ENCODE data around the gene SORBS1. TPM values are rescaled to one million over a fixed set of nuclear protein-coding genes. Genes with fewer than 3 reads are reported as not detected.
A peak's percentile ranks its signal among the peaks of the same experiment; 100 is the strongest.

Gene SORBS1
- total and polyA plus RNA-seq, 4 donors = 33.2 to 71.3 (median 44.1) TPM

DNA sequence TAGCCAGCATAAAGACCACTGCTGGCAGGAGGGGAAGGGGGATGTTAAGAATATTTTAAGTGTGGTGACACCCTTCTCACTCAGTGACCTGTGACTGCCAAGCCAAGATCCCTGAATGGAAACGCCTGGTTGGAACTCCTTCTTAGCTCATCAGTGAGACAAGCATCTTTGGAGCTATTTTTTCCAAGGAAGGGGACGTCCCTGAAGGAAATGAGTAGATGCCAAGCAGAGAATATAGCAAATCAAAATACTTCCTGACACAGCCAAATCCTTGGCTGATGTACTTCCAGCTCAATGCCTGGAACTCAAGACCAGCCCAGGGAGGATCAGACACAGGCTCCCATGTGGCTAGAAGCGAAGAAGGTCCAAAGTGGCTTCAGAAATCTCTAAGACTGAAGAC, 82.2 kb downstream of the SORBS1 start:
- no peak overlapping the region for H3K4me3 ChIP-seq (ENCODE audit: low read depth in 1 of 3, low read length in 3 of 3)
- peaks cover 10 to 85% (median 67%) of the 10 kb centered on the region in 4 donors for H3K4me1 ChIP-seq (ENCODE audit: control insufficient read depth in 4 of 4, insufficient read depth in 4 of 4, low read length in 3 of 4)
- DNase-seq (ENCODE audit: low spot score) = no peak
- peak overlapping the region in 1 of 2 donors; percentile 24 for H3K9ac ChIP-seq (ENCODE audit: low read depth in 1 of 2, low read length in 2 of 2)
- peak overlapping the region; percentile 70 to 86 for H3K27ac ChIP-seq (ENCODE audit: low read depth in 1 of 2, low read length in 2 of 2)
- TF ChIP-seq, protein P1, sequence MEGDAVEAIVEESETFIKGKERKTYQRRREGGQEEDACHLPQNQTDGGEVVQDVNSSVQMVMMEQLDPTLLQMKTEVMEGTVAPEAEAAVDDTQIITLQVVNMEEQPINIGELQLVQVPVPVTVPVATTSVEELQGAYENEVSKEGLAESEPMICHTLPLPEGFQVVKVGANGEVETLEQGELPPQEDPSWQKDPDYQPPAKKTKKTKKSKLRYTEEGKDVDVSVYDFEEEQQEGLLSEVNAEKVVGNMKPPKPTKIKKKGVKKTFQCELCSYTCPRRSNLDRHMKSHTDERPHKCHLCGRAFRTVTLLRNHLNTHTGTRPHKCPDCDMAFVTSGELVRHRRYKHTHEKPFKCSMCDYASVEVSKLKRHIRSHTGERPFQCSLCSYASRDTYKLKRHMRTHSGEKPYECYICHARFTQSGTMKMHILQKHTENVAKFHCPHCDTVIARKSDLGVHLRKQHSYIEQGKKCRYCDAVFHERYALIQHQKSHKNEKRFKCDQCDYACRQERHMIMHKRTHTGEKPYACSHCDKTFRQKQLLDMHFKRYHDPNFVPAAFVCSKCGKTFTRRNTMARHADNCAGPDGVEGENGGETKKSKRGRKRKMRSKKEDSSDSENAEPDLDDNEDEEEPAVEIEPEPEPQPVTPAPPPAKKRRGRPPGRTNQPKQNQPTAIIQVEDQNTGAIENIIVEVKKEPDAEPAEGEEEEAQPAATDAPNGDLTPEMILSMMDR (IDR thresholded peaks at IDR 0.05; ENCODE audit: low read depth, low read length, missing input control) = no peak
- TF ChIP-seq, protein P2, sequence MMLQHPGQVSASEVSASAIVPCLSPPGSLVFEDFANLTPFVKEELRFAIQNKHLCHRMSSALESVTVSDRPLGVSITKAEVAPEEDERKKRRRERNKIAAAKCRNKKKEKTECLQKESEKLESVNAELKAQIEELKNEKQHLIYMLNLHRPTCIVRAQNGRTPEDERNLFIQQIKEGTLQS (IDR thresholded peaks at IDR 0.05) = no peak
- TF ChIP-seq NR2F2 (IDR thresholded peaks at IDR 0.05) = peak; percentile 39
- H3K36me3 ChIP-seq (ENCODE audit: control insufficient read depth in 4 of 4, insufficient read depth in 3 of 4, low read depth in 1 of 4, low read length in 3 of 4) = no peaks in the 10 kb centered on the region
- no peaks in the 10 kb centered on the region for H3K27me3 ChIP-seq (ENCODE audit: control insufficient read depth in 4 of 4, insufficient read depth in 4 of 4, low read length in 3 of 4)
- no peaks in the 10 kb centered on the region for H3K9me3 ChIP-seq (ENCODE audit: control insufficient read depth in 4 of 4, low read length in 3 of 4)
- 72% methylated on average over 3 of the region's 3 CpGs for WGBS

DNA sequence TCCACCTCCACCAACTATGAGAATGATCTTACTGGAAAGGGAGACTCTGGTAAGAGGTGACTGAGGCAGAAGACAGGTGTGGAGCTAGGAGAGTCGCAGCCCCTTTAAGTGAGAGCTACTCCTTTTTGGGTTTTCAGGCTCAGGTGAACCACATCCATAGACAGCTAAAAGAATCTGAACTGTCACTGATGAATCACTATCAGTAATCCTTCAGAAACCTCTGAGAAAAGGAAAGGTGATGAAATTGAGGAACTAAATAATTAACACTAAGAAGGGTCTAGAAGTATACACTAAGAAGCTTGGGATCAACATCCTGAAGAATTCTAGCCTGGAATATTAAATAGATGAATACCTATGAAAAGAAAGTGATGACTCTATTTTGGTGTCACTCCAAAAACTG, 83.0 kb downstream of the SORBS1 start:
- peak overlapping the region in 1 of 2 donors; percentile 40 for H3K9ac ChIP-seq (ENCODE audit: low read depth in 1 of 2, low read length in 2 of 2)
- H3K27me3 ChIP-seq (ENCODE audit: control insufficient read depth in 4 of 4, insufficient read depth in 4 of 4, low read length in 3 of 4) = no peaks in the 10 kb centered on the region
- no peak overlapping the region for H3K4me3 ChIP-seq (ENCODE audit: low read depth in 1 of 3, low read length in 3 of 3)
- no peaks in the 10 kb centered on the region for H3K36me3 ChIP-seq (ENCODE audit: control insufficient read depth in 4 of 4, insufficient read depth in 3 of 4, low read depth in 1 of 4, low read length in 3 of 4)
- peak overlapping the region; percentile 70 to 86 for H3K27ac ChIP-seq (ENCODE audit: low read depth in 1 of 2, low read length in 2 of 2)
- H3K4me1 ChIP-seq (ENCODE audit: control insufficient read depth in 4 of 4, insufficient read depth in 4 of 4, low read length in 3 of 4) = peaks cover 10 to 89% (median 72%) of the 10 kb centered on the region in 4 donors
- WGBS = 97% methylated on average over 1 of the region's 1 CpG
- no peak for TF ChIP-seq NR2F2 (IDR thresholded peaks at IDR 0.05)
- no peak for TF ChIP-seq FOXA1 (IDR thresholded peaks at IDR 0.05)
- TF ChIP-seq HNF4G (IDR thresholded peaks at IDR 0.05) = no peak
- no peak for DNase-seq (ENCODE audit: low spot score)
- no peaks in the 10 kb centered on the region for H3K9me3 ChIP-seq (ENCODE audit: control insufficient read depth in 4 of 4, low read length in 3 of 4)

DNA sequence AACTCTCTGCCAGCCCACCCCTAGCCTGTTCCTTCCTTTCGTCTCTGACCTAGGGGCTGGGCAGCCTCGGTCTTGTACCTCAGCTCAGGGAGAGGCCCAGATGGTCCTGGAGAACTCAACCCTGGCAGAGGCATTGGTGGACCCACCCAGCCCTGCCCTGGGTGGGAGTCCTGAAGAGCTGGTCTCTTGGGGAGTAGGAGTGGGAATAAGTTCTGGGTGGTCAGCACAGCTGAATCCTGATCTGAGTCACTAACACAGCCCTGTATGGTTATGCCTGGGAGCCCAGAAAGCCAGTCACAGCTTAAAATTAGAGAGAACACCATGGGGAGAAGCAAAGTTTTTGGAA, 84.0 kb downstream of the SORBS1 start:
- TF ChIP-seq HNF4G (IDR thresholded peaks at IDR 0.05) (no peak), TAF1 (conservative IDR thresholded peaks at IDR 0.05) (no peak), SP1 (IDR thresholded peaks at IDR 0.05) (no peak), EGR1 (IDR thresholded peaks at IDR 0.05; ENCODE audit: low read depth in 2 of 2) (no peak), RXRA (IDR thresholded peaks at IDR 0.05) (no peak), FOXA1 (IDR thresholded peaks at IDR 0.05) (no peak), NR2F2 (IDR thresholded peaks at IDR 0.05) (no peak), RAD21 (IDR thresholded peaks at IDR 0.05) (no peak), GABPA (IDR thresholded peaks at IDR 0.05 in 1 of 2, conservative IDR thresholded peaks at IDR 0.05 in 1 of 2) (no peak), FOXA2 (IDR thresholded peaks at IDR 0.05) (no peak), JUND (IDR thresholded peaks at IDR 0.05) (no peak), YY1 (IDR thresholded peaks at IDR 0.05) (no peak), HNF4A (conservative IDR thresholded peaks at IDR 0.05) (no peak)
- TF ChIP-seq, protein P3, sequence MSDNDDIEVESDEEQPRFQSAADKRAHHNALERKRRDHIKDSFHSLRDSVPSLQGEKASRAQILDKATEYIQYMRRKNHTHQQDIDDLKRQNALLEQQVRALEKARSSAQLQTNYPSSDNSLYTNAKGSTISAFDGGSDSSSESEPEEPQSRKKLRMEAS (IDR thresholded peaks at IDR 0.05) = no peak
- TF ChIP-seq, protein P2 (IDR thresholded peaks at IDR 0.05) = no peak
- TF ChIP-seq, protein P4, sequence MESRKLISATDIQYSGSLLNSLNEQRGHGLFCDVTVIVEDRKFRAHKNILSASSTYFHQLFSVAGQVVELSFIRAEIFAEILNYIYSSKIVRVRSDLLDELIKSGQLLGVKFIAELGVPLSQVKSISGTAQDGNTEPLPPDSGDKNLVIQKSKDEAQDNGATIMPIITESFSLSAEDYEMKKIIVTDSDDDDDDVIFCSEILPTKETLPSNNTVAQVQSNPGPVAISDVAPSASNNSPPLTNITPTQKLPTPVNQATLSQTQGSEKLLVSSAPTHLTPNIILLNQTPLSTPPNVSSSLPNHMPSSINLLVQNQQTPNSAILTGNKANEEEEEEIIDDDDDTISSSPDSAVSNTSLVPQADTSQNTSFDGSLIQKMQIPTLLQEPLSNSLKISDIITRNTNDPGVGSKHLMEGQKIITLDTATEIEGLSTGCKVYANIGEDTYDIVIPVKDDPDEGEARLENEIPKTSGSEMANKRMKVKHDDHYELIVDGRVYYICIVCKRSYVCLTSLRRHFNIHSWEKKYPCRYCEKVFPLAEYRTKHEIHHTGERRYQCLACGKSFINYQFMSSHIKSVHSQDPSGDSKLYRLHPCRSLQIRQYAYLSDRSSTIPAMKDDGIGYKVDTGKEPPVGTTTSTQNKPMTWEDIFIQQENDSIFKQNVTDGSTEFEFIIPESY (IDR thresholded peaks at IDR 0.05) = no peak
- TF ChIP-seq, protein P5, sequence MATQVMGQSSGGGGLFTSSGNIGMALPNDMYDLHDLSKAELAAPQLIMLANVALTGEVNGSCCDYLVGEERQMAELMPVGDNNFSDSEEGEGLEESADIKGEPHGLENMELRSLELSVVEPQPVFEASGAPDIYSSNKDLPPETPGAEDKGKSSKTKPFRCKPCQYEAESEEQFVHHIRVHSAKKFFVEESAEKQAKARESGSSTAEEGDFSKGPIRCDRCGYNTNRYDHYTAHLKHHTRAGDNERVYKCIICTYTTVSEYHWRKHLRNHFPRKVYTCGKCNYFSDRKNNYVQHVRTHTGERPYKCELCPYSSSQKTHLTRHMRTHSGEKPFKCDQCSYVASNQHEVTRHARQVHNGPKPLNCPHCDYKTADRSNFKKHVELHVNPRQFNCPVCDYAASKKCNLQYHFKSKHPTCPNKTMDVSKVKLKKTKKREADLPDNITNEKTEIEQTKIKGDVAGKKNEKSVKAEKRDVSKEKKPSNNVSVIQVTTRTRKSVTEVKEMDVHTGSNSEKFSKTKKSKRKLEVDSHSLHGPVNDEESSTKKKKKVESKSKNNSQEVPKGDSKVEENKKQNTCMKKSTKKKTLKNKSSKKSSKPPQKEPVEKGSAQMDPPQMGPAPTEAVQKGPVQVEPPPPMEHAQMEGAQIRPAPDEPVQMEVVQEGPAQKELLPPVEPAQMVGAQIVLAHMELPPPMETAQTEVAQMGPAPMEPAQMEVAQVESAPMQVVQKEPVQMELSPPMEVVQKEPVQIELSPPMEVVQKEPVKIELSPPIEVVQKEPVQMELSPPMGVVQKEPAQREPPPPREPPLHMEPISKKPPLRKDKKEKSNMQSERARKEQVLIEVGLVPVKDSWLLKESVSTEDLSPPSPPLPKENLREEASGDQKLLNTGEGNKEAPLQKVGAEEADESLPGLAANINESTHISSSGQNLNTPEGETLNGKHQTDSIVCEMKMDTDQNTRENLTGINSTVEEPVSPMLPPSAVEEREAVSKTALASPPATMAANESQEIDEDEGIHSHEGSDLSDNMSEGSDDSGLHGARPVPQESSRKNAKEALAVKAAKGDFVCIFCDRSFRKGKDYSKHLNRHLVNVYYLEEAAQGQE (IDR thresholded peaks at IDR 0.05) = no peak
- 66% methylated on average over 2 of the region's 2 CpGs for WGBS
- Histone ChIP-seq H3K4me1 (ENCODE audit: control insufficient read depth in 4 of 4, insufficient read depth in 4 of 4, low read length in 3 of 4) (peaks cover 12 to 89% (median 69%) of the 10 kb centered on the region in 4 donors), H3K36me3 (ENCODE audit: control insufficient read depth in 4 of 4, insufficient read depth in 3 of 4, low read depth in 1 of 4, low read length in 3 of 4) (no peaks in the 10 kb centered on the region), H3K4me3 (ENCODE audit: low read depth in 1 of 3, low read length in 3 of 3) (no peak overlapping the region), H3K9me3 (ENCODE audit: control insufficient read depth in 4 of 4, low read length in 3 of 4) (no peaks in the 10 kb centered on the region), H3K27ac (ENCODE audit: low read depth in 1 of 2, low read length in 2 of 2) (peak overlapping the region; percentile 70 to 86), H3K27me3 (ENCODE audit: control insufficient read depth in 4 of 4, insufficient read depth in 4 of 4, low read length in 3 of 4) (no peaks in the 10 kb centered on the region), H3K9ac (ENCODE audit: low read depth in 1 of 2, low read length in 2 of 2) (no peak overlapping the region)
- no peak for DNase-seq (ENCODE audit: low spot score)

All from liver (tissue), 9 donors.